Esophagus squamous epithelium (tissue), 5 donors: ENCODE measurements around the gene COL16A1. TPM values are rescaled to one million over a fixed set of nuclear protein-coding genes. Genes with fewer than 3 reads are reported as not detected.

Experiments used
- DNase-seq: peaks from one replicate; lab custom pipeline; 2025; lab: John Stamatoyannopoulos, UW
- H3K27ac ChIP-seq, 4 donors: fragments of 200-600 bp; sonication (generic); one replicate each; pipeline ENCODE4 v1.5.1; 2016 to 2019; ENCODE audit warnings: mild to moderate bottlenecking in 1 of 4
- H3K27me3 ChIP-seq, 4 donors: fragments of 200-600 bp; sonication (generic); 1 replicate in 3 of 4; 2 replicates in 1 of 4; pipeline versions ENCODE4 v1.5.1 to v1.6.0; 2017 to 2021; ENCODE audit warnings: antibody characterized with exemption in 1 of 4
- H3K36me3 ChIP-seq, 3 donors: fragments of 200-600 bp; sonication (generic); one replicate each; pipeline ENCODE4 v1.5.1; 2016 to 2019
- H3K4me1 ChIP-seq, 3 donors: fragments of 200-600 bp; sonication (generic); one replicate each; pipeline ENCODE4 v1.5.1; 2017 to 2019
- H3K4me3 ChIP-seq, 4 donors: fragments of 200-600 bp; sonication (generic); 1 replicate in 3 of 4; 2 replicates in 1 of 4; pipeline ENCODE4 v1.5.1; 2016 to 2019; ENCODE audit warnings: mild to moderate bottlenecking in 2 of 4, moderate library complexity in 1 of 4
- H3K9me3 ChIP-seq, 3 donors: fragments of 200-600 bp; sonication (generic); one replicate each; pipeline ENCODE4 v1.5.1; 2016 to 2019
- CTCF ChIP-seq, 6 experiments: fragments of 450-650 bp in 4 of 6; fragments of 200-600 bp in 2 of 6; sonication (generic) in 2 of 6; IDR thresholded peaks; one replicate each; pipeline ENCODE4 v1.5.1; 2016 to 2019; ENCODE audit warnings: antibody characterized with exemption in 6 of 6, mild to moderate bottlenecking in 4 of 6, moderate library complexity in 4 of 6
- POLR2A ChIP-seq, 4 donors: fragments of 450-650 bp; IDR thresholded peaks; one replicate each; pipeline ENCODE4 v1.6.1; 2017; ENCODE audit warnings: antibody characterized with exemption in 4 of 4, mild to moderate bottlenecking in 4 of 4, moderate library complexity in 3 of 4
- WGBS, 2 donors: methylation state at CpG; one replicate each; pipeline ENCODE4 v1.1.5; 2018; 5-methylcytosine and 5-hydroxymethylcytosine counted together
- intact Hi-C: fragments of 100-400 bp; cut with DNase I; formaldehyde crosslinking; loops from one replicate; pipeline ENCODE4 v1.15.0; 2022
- total RNA-seq, 4 donors: library from RNA; depleted of rRNA; stranded (reverse); fragments of >200 nt; gene quantifications; one replicate each; pipeline ENCODE4 v1.1.0, GENCODE V29; 2016
- donor health status: DM: yes; HTN: yes; CAD: no.

COL16A1 gene
- total RNA-seq, 4 donors from 2014 or later = 8.8 to 35.5 (median 16.4) TPM

GRCh38 chr1:31694069-31694963 lies 9.5 kb downstream of the COL16A1 start:
- Histone ChIP-seq H3K4me1 (peaks cover 0 to 22% (median 3%) of the 10 kb centered on the region in 3 donors), H3K27me3 (no peaks in the 10 kb centered on the region), H3K4me3 (no peak overlapping the region), H3K36me3 (peaks cover 0 to 40% (median 0%) of the 10 kb centered on the region in 3 donors), H3K27ac (no peak overlapping the region), H3K9me3 (no peaks in the 10 kb centered on the region)
- no peak for TF ChIP-seq CTCF (IDR thresholded peaks at IDR 0.05)
- no peak for TF ChIP-seq POLR2A (IDR thresholded peaks at IDR 0.05)
- intact Hi-C loops = no loop called here
- 75 to 76% methylated on average over 6 to 10 of the region's 12 CpGs for WGBS, 2 donors
- DNase-seq = no peak

- DNase-seq = no peak
- H3K4me3 ChIP-seq = no peak overlapping the region
- intact Hi-C loops = no loop called here
- H3K27ac ChIP-seq = no peak overlapping the region
- H3K4me1 ChIP-seq = peaks cover 0 to 13% (median 0%) of the 10 kb centered on the region in 3 donors
- 70 to 87% methylated on average over 6 to 7 of the region's 10 CpGs for WGBS, 2 donors
- H3K9me3 ChIP-seq = no peaks in the 10 kb centered on the region
- TF ChIP-seq CTCF (IDR thresholded peaks at IDR 0.05) (no peak), POLR2A (IDR thresholded peaks at IDR 0.05) (no peak)
- H3K27me3 ChIP-seq = no peaks in the 10 kb centered on the region
- peaks cover 0 to 37% (median 0%) of the 10 kb centered on the region in 3 donors for H3K36me3 ChIP-seq
Observed at GRCh38 chr1:31693231-31693630, 10.6 kb downstream of the COL16A1 start.

GRCh38 chr1:31691951-31692350 lies 11.9 kb downstream of the COL16A1 start:
- Histone ChIP-seq H3K9me3 (no peaks in the 10 kb centered on the region), H3K27ac (no peak overlapping the region), H3K4me3 (no peak overlapping the region), H3K27me3 (no peaks in the 10 kb centered on the region), H3K36me3 (peaks cover 0 to 24% (median 0%) of the 10 kb centered on the region in 3 donors), H3K4me1 (peaks cover 0 to 13% (median 0%) of the 10 kb centered on the region in 3 donors)
- no peak for DNase-seq
- WGBS, 2 donors = 80 to 87% methylated on average over 8 to 11 of the region's 11 CpGs
- no peak for TF ChIP-seq POLR2A (IDR thresholded peaks at IDR 0.05)
- TF ChIP-seq CTCF (IDR thresholded peaks at IDR 0.05) = no peak
- intact Hi-C loops = no loop called here

- peaks cover 0 to 10% (median 0%) of the 10 kb centered on the region in 3 donors for H3K4me1 ChIP-seq
- intact Hi-C loops = no loop called here
- no peak overlapping the region for H3K27ac ChIP-seq
- no peak for DNase-seq
- H3K9me3 ChIP-seq = no peaks in the 10 kb centered on the region
- no CpG with 5 or more reads among the region's 4 CpGs for WGBS, 2 donors
- no peaks in the 10 kb centered on the region for H3K27me3 ChIP-seq
- peaks cover 0 to 20% (median 0%) of the 10 kb centered on the region in 3 donors for H3K36me3 ChIP-seq
- TF ChIP-seq CTCF (IDR thresholded peaks at IDR 0.05) (no peak), POLR2A (IDR thresholded peaks at IDR 0.05) (no peak)
- H3K4me3 ChIP-seq = no peak overlapping the region
Observed at GRCh38 chr1:31691446-31691845, 12.4 kb downstream of the COL16A1 start.

GRCh38 chr1:31690921-31691320 lies 12.9 kb downstream of the COL16A1 start:
- H3K9me3 ChIP-seq = no peaks in the 10 kb centered on the region
- no peak for DNase-seq
- no peak overlapping the region for H3K27ac ChIP-seq
- no peak for TF ChIP-seq CTCF (IDR thresholded peaks at IDR 0.05)
- TF ChIP-seq POLR2A (IDR thresholded peaks at IDR 0.05) = no peak
- 75 to 92% methylated on average over 2 to 8 of the region's 10 CpGs for WGBS, 2 donors
- peaks cover 0 to 17% (median 0%) of the 10 kb centered on the region in 3 donors for H3K36me3 ChIP-seq
- H3K4me3 ChIP-seq = no peak overlapping the region
- H3K27me3 ChIP-seq = peaks cover 0 to under 1% (median 0%) of the 10 kb centered on the region in 4 donors
- H3K4me1 ChIP-seq = peaks cover 0 to 5% (median 0%) of the 10 kb centered on the region in 3 donors
- intact Hi-C loops = no loop called here
